Left cardiac atrium (tissue), 4 donors: ENCODE data around the gene FGD3. TPM values are rescaled to one million over a fixed set of nuclear protein-coding genes. Genes with fewer than 3 reads are reported as not detected.

Experiments
- ATAC-seq, 2 donors: fragments of 200-7000 bp; cut with Tn5 transposase; one replicate each; pipeline ENCODE4 v1.9.1; 2020; ENCODE audit warnings: mild to moderate bottlenecking in 2 of 2, moderate library complexity in 2 of 2
- DNase-seq: peaks from one replicate; pipeline ENCODE4 v3.0.0-alpha.2; 2020
- intact Hi-C, 2 donors: fragments of 100-400 bp; cut with DNase I; formaldehyde crosslinking; loops; one replicate each; pipeline versions ENCODE4 v1.14.1 to v1.15.1; 2022 to 2023
- total RNA-seq, 2 donors: library from RNA; stranded (reverse); fragmentation: NEBNext Ultra II Directional; extraction: Animal tissue kit (Norgen Biotek cat#: 25700); gene quantifications; one replicate each; pipeline ENCODE4 v1.2.1, GENCODE V29; 2021
- donor health status: DM: no; HTN: yes; CAD: no.
- donor health status: DM: no; HTN: yes; CAD: no; lungs with severe emphysema.
- donor health status: DM: yes; HTN: yes; CAD: no.
- donor health status: Dilated cardiomyopathy.

The FGD3 gene
- total RNA-seq, 2 donors from 2014 or later = 2.7 to 5.2 TPM

- intact Hi-C loops = no loop called here
- ATAC-seq (no peak), DNase-seq (no peak)
Measured at GRCh38 chr9:93022721-93023520, 75.6 kb downstream of the FGD3 start.

GRCh38 chr9:93023521-93023815, 76.1 kb downstream of the FGD3 start:
- ATAC-seq (no peak), DNase-seq (no peak)
- intact Hi-C loops = no loop called here

GRCh38 chr9:93024646-93024910, 77.3 kb downstream of the FGD3 start:
- intact Hi-C loops = no loop called here
- no peak for DNase-seq
- ATAC-seq = peak in 1 of 2 donors; percentile 12

- intact Hi-C loops = no loop called here
- no peak for ATAC-seq
- DNase-seq = no peak
Measured at GRCh38 chr9:93024986-93025630, 77.8 kb downstream of the FGD3 start.

GRCh38 chr9:93025736-93026135, 78.4 kb downstream of the FGD3 start:
- ATAC-seq (no peak), DNase-seq (no peak)
- intact Hi-C loops = no loop called here

- ATAC-seq (no peak), DNase-seq (no peak)
- intact Hi-C loops = no loop called here
Measured at GRCh38 chr9:93026640-93027039, 79.3 kb downstream of the FGD3 start.

GRCh38 chr9:93027750-93028149, 80.4 kb downstream of the FGD3 start:
- ATAC-seq (no peak), DNase-seq (no peak)
- intact Hi-C loops = no loop called here

- intact Hi-C loops = no loop called here
- peak in 1 of 2 donors; percentile 50 for ATAC-seq
- no peak for DNase-seq
Measured at GRCh38 chr9:93028448-93029006, 81.2 kb downstream of the FGD3 start.

- no peak for DNase-seq
- intact Hi-C loops = no loop called here
- no peak for ATAC-seq
Measured at GRCh38 chr9:93030642-93031628, 83.6 kb downstream of the FGD3 start.

- intact Hi-C loops = no loop called here
- ATAC-seq (peak in 1 of 2 donors; percentile 22), DNase-seq (no peak)
Measured at GRCh38 chr9:93031629-93032430, 84.5 kb downstream of the FGD3 start.

- ATAC-seq (no peak), DNase-seq (no peak)
- intact Hi-C loops = no loop called here
Measured at GRCh38 chr9:93032545-93032944, 85.2 kb downstream of the FGD3 start.

GRCh38 chr9:93033531-93033930, 86.2 kb downstream of the FGD3 start:
- intact Hi-C loops = no loop called here
- DNase-seq (no peak), ATAC-seq (no peak)

- no peak for ATAC-seq
- intact Hi-C loops = no loop called here
- no peak for DNase-seq
Measured at GRCh38 chr9:93035106-93035660, 87.9 kb downstream of the FGD3 start.

GRCh38 chr9:93035821-93036351, 88.6 kb downstream of the FGD3 start:
- intact Hi-C loops = no loop called here
- ATAC-seq (no peak), DNase-seq (no peak)

- DNase-seq (no peak), ATAC-seq (no peak)
- intact Hi-C loops = no loop called here
Measured at GRCh38 chr9:93036887-93037475, 89.7 kb downstream of the FGD3 start.

GRCh38 chr9:93037476-93037971, 90.2 kb downstream of the FGD3 start:
- intact Hi-C loops = no loop called here
- ATAC-seq (peak; percentile 43 to 55), DNase-seq (no peak)

GRCh38 chr9:93038918-93039317, 91.6 kb downstream of the FGD3 start:
- DNase-seq = no peak
- intact Hi-C loops = no loop called here

GRCh38 chr9:93039456-93039855, 92.1 kb downstream of the FGD3 start:
- DNase-seq (no peak), ATAC-seq (no peak)
- intact Hi-C loops = no loop called here

More at GRCh38 chr9:93038918-93039317, 91.6 kb downstream of the FGD3 start:
- no peak for ATAC-seq
